HL-60/S4 (cell line): ENCODE results near the gene CFAP54.
"Not testable (repeated sequence)": the region's sequence is repeated elsewhere in the genome, so short reads cannot be mapped to it uniquely, and the experiment has no call there.

Source experiments
- in situ Hi-C: fragments of 300-500 bp; cut with MboI; formaldehyde crosslinking; loops from 2 replicates; pipeline ENCODE4 v1.14.3; 2022; ENCODE audit warnings: low sequenced_read_pairs

The CFAP54 gene

GRCh38 chr12:96513681-96514080 lies 24.3 kb downstream of the CFAP54 start:
- in situ Hi-C loops: loop anchor here (10.0 kb wide), 2 partner anchors 299 to 449 kb away; no protein-coding TSS in a partner anchor

- in situ Hi-C loops: loop anchor here (10.0 kb wide), 2 partner anchors 300 to 450 kb away; no protein-coding TSS in a partner anchor
Observed at GRCh38 chr12:96514328-96514727, 25.0 kb downstream of the CFAP54 start.

GRCh38 chr12:96516472-96517430 lies 27.4 kb downstream of the CFAP54 start:
- in situ Hi-C loops: loop anchor here (10.0 kb wide), 2 partner anchors 302 to 452 kb away; no protein-coding TSS in a partner anchor

- in situ Hi-C loops: no loop called here
Observed at GRCh38 chr12:96520767-96521166, 31.4 kb downstream of the CFAP54 start.

- in situ Hi-C loops: no loop called here
Observed at GRCh38 chr12:96521895-96522682, 32.7 kb downstream of the CFAP54 start.

- in situ Hi-C loops: no loop called here
Observed at GRCh38 chr12:96522690-96523089, 33.3 kb downstream of the CFAP54 start.

GRCh38 chr12:96526110-96526509 lies 36.7 kb downstream of the CFAP54 start:
- in situ Hi-C loops: no loop called here

GRCh38 chr12:96529912-96530311 lies 40.5 kb downstream of the CFAP54 start:
- in situ Hi-C loops: no loop called here

- in situ Hi-C loops: no loop called here
Observed at GRCh38 chr12:96534339-96534738, 45.0 kb downstream of the CFAP54 start.

GRCh38 chr12:96548384-96548783 lies 59.0 kb downstream of the CFAP54 start:
- in situ Hi-C loops: no loop called here

- in situ Hi-C loops: no loop called here
Observed at GRCh38 chr12:96549341-96549740, 60.0 kb downstream of the CFAP54 start.

GRCh38 chr12:96570579-96570978 lies 81.2 kb downstream of the CFAP54 start:
- in situ Hi-C loops: loop anchor here (25.0 kb wide), 1 partner anchor 742 kb away; no protein-coding TSS in a partner anchor

GRCh38 chr12:96571101-96571862 lies 81.9 kb downstream of the CFAP54 start:
- in situ Hi-C loops: loop anchor here (25.0 kb wide), 1 partner anchor 741 kb away; no protein-coding TSS in a partner anchor

GRCh38 chr12:96578526-96579125 lies 89.2 kb downstream of the CFAP54 start:
- in situ Hi-C loops: no loop called here

- in situ Hi-C loops: no loop called here
Observed at GRCh38 chr12:96585977-96586376, 96.6 kb downstream of the CFAP54 start.

GRCh38 chr12:96587691-96588090 lies 98.3 kb downstream of the CFAP54 start:
- in situ Hi-C loops: no loop called here

GRCh38 chr12:96590970-96591369 lies 101.6 kb downstream of the CFAP54 start:
- in situ Hi-C loops: no loop called here

- in situ Hi-C loops: not testable (repeated sequence)
Observed at GRCh38 chr12:96604374-96604773, 115.0 kb downstream of the CFAP54 start.

- in situ Hi-C loops: no loop called here
Observed at GRCh38 chr12:96605684-96606083, 116.3 kb downstream of the CFAP54 start.

GRCh38 chr12:96606134-96606533 lies 116.8 kb downstream of the CFAP54 start:
- in situ Hi-C loops: no loop called here
